Nephron progenitor cell (in vitro differentiated cells): ENCODE results near the gene NCKAP5.

Experiments
- DNase-seq: peaks from one replicate; pipeline ENCODE4 v3.0.0; 2021
- H3K27ac Mint-ChIP-seq: 2 replicates; pipeline ENCODE4 v1.8.0; 2021; ENCODE audit warnings: mild to moderate bottlenecking, moderate library complexity, mixed read lengths
- H3K27me3 Mint-ChIP-seq: 2 replicates; pipeline ENCODE4 v1.8.0; 2021; ENCODE audit warnings: mild to moderate bottlenecking, low read depth, mixed read lengths; ENCODE audit not compliant: poor library complexity
- H3K36me3 Mint-ChIP-seq: 2 replicates; pipeline ENCODE4 v1.8.0; 2021; ENCODE audit warnings: low read depth, mixed read lengths
- H3K4me1 Mint-ChIP-seq: 2 replicates; pipeline ENCODE4 v1.8.0; 2021; ENCODE audit warnings: mixed read lengths
- H3K4me3 Mint-ChIP-seq: 2 replicates; pipeline ENCODE4 v1.8.0; 2021; ENCODE audit warnings: mild to moderate bottlenecking, moderate library complexity, mixed read lengths
- H3K9me3 Mint-ChIP-seq: 2 replicates; pipeline ENCODE4 v1.8.0; 2021; ENCODE audit warnings: mild to moderate bottlenecking, moderate library complexity, mixed read lengths
- CTCF ChIP-seq: fragments of 200-600 bp; sonication (generic); IDR thresholded peaks from 2 replicates; pipeline ENCODE4 v1.5.0; 2021; ENCODE audit warnings: antibody characterized with exemption

Gene NCKAP5

GRCh38 chr2:132804051-132804450 is 764.2 kb downstream of the NCKAP5 start:
- Mint-ChIP-seq H3K9me3 (peaks cover 33% of the 10 kb centered on the region), H3K27ac (peak overlapping the region; percentile 17), H3K4me3 (no peak overlapping the region), H3K4me1 (peaks cover 12% of the 10 kb centered on the region), H3K36me3 (peaks cover 19% of the 10 kb centered on the region), H3K27me3 (no peaks in the 10 kb centered on the region)
- DNase-seq, result no peak
- TF ChIP-seq CTCF, result no peak

- no peak for DNase-seq
- TF ChIP-seq CTCF, result no peak
- Mint-ChIP-seq H3K27ac (no peak overlapping the region), H3K4me1 (no peaks in the 10 kb centered on the region), H3K27me3 (no peaks in the 10 kb centered on the region), H3K4me3 (no peak overlapping the region), H3K9me3 (no peaks in the 10 kb centered on the region), H3K36me3 (no peaks in the 10 kb centered on the region)
Measured at GRCh38 chr2:132798341-132798740, 769.9 kb downstream of the NCKAP5 start.

- H3K27ac Mint-ChIP-seq, result no peak overlapping the region
- no peaks in the 10 kb centered on the region for H3K27me3 Mint-ChIP-seq
Measured at GRCh38 chr2:132797556-132797955, 770.7 kb downstream of the NCKAP5 start.

GRCh38 chr2:132797071-132797470 is 771.2 kb downstream of the NCKAP5 start:
- Mint-ChIP-seq H3K27me3 (no peaks in the 10 kb centered on the region), H3K36me3 (no peaks in the 10 kb centered on the region), H3K27ac (no peak overlapping the region), H3K4me1 (no peaks in the 10 kb centered on the region), H3K4me3 (no peak overlapping the region), H3K9me3 (no peaks in the 10 kb centered on the region)
- TF ChIP-seq CTCF, result no peak
- DNase-seq, result no peak

More at GRCh38 chr2:132797556-132797955, 770.7 kb downstream of the NCKAP5 start:
- DNase-seq, result no peak
- TF ChIP-seq CTCF, result no peak
- Mint-ChIP-seq H3K4me3 (no peak overlapping the region), H3K4me1 (no peaks in the 10 kb centered on the region), H3K36me3 (no peaks in the 10 kb centered on the region), H3K9me3 (no peaks in the 10 kb centered on the region)

GRCh38 chr2:132795220-132795619 is 773.0 kb downstream of the NCKAP5 start:
- DNase-seq, result no peak
- no peaks in the 10 kb centered on the region for H3K27me3 Mint-ChIP-seq
- no peaks in the 10 kb centered on the region for H3K4me1 Mint-ChIP-seq
- TF ChIP-seq CTCF, result no peak
- no peaks in the 10 kb centered on the region for H3K36me3 Mint-ChIP-seq
- no peak overlapping the region for H3K4me3 Mint-ChIP-seq
- H3K27ac Mint-ChIP-seq, result no peak overlapping the region
- H3K9me3 Mint-ChIP-seq, result no peaks in the 10 kb centered on the region

- Mint-ChIP-seq H3K4me1 (no peaks in the 10 kb centered on the region), H3K4me3 (no peak overlapping the region), H3K27ac (no peak overlapping the region), H3K36me3 (no peaks in the 10 kb centered on the region), H3K9me3 (no peaks in the 10 kb centered on the region), H3K27me3 (no peaks in the 10 kb centered on the region)
- DNase-seq, result no peak
- no peak for TF ChIP-seq CTCF
Measured at GRCh38 chr2:132793532-132793931, 774.7 kb downstream of the NCKAP5 start.
